Stimulated activated CD4-positive, alpha-beta T cell treated with anti-CD3 and anti-CD28 coated beads, Interleukin-4, amount 100 ng/mL, for 24 hours (primary cell): Measurements from ENCODE around the gene TXNL4A.

Experiments used
- DNase-seq: peaks from one replicate; pipeline ENCODE4 v3.0.0-alpha.2; 2020

The TXNL4A gene

DNA sequence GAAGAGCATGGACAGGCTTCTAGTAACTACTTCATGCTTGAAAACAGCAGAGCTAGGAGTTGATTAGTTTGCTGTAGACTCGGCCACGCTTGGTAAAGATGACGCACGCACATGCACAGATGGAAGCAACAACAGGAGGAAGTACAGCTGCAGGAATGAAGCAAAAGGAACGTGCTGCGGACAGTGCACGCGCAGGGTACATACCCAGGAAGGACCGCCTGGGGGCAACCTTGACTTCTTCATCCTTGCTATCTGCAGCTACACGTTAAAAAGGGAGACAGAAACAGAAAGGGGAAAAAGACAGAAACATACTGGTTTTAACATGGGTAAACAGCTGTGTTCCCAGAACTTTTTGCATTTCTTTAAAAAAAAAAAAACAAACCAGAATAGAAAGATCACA lies 54.6 kb downstream of the TXNL4A start:
- DNase-seq: no peak

DNA sequence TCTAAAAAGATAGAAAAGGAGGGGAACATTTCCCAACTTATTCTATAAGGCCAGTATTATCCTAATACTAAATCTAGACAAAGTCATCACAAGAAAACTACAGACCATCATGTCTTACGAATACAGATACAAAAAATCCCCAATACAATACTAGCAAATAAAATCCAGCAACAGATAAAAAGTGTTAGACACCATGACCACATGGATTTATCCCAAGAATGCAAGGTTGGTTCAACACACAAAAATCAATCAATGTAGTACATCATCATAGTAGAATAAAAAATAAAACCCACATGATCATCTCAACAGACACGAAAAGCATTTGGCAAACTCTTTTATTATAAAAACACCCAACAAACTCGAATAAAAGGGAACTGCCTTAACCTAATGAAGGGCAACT lies 55.5 kb downstream of the TXNL4A start:
- DNase-seq: no peak

DNA sequence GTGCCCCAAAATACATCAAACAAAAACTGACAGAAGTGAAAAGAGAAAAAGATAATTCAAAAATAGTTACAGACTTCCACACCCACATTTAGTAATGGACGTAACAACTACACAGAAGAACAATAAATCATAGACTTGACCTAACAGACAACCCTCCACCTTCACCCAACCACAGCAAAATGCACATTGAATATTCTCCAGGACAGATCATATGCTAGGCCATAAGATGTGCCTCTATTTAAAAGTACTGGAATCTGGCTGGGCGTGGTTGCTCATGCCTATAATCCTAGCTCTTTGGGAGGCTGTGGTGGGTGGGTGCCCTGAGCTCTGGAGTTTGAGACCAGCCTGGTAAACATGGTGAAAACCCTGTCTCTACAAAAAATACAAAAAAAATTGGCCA lies 56.9 kb downstream of the TXNL4A start:
- DNase-seq: no peak

DNA sequence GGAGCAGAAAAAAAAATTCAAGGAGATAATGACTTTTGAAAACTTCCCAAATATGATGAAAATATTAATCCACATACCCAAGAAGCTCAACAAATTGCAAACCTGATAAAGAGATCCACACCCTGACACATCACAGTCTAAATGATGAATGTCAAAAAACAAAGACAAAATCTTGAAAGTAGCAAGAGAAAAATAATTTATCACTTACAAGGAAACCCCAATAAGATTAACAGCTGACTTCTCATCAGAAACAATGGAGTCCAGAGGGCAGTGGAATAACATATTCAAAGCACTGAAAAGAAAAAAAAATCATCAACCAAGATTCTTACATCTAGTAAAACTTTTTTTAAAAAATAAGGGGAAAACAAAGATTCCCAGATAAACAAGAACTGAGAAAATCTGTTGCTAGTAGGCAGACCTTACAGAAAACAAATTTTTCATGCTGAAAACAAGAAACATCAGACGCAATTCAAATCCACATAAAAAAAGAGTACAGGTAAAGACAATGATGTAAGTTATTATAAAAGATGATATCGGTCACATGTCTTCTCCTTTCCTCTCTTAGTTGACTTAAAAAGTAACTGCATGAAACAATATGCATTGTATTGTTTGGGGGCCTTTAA lies 58.2 kb downstream of the TXNL4A start:
- DNase-seq: no peak

DNA sequence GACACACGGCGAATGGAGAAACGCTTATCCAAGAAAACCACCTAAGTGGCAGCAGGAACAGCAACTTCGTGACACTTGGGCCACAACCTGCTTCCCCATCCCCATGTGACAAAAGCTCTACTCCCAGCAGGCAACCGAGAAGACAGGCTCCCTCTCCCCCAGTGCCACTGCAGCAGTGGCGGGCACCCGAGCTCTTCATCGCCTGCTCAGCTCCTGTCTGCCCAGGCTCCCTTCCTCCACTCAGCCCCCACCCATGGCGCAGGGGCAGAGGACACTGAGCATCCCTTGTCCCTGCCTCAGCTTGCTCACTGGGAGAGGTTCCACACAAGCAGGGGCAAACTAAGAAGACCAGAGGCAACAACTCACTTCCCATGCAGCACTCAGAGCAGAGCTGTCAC lies 59.8 kb downstream of the TXNL4A start:
- DNase-seq: no peak

DNA sequence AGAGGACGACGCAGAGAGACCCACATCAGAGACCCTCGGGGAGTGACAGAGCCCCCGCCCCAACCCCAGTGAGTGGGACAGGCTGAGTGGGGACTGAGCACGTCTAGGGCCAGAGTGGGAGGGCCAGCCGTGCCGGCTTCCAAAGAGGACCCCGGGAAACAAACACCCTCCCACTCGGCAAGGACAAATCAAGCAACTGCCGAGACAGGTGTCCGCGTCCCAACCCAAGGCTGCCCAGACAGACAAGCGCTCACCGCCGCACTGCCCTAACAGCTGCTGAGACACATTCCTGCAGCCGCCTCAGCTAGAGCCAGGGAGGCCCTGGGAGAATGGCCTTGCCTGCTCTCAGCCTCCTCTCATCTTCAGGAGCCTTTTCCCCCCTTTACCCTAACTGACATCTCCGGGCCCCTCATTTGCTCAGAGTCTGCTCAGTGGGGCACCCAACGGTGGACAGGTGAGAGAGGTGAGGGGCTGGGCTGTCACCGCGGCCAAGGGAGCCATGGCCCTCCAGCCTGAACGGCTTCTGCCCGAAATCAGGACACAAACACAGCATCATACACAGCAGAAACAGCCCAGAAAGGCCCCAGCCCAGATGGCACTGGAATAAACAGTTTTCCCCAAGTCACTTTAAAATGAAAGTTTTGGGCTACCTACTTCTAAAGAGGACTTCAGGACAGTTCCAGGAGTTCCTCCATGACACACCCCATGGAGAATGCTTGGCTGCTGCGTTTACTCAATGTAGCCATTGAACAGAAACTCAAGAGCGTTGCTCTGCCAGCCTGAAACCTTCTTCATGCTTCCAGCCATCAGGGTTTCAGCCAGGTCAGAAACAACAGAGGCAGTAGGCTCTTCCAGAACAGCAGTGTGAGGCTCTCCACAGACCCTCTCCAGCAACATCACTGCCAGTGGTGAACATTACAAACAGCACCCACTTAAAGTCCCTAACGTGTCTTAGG lies 60.5 kb downstream of the TXNL4A start:
- no peak for DNase-seq

DNA sequence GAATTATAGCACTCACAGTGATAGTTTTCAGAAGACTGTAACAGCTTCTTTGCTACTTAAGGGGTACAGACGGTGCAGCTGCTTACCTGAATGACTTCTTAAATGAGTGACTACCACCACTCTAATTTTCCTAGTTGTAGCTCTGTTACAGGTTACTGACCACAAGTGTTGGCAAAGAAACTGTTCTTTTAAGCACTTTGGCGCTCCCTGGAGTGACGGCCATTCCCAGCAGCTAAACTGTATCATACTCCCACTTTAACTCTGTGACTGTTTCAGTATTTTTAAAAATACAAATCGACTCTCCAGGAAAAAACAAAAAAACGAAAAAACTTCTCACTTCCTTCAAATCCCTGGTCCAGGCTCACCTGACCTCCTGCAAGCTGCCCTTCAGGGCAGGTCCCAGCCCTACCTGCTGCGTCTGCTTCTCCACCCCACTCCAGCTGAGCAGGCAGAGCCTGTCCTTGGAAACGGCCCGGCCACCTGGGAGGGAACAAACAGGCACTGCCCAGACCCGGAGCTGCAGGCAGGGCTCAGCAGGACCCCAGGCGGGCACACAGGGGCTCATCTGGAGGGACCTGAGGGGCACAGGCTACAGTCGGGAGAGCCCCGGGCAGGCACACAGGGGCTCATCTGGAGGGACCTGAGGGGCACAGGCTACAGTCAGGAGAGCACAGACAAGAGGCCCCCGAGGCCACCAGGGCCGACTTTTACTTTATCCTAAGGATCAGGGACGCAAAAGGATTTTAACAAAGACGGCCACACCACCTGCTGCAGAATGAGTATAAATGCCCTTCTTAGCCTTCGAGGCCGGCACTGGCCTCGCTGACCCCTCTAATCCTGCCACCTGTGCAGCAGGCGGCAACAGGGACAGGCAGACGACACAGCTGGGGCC lies 61.4 kb downstream of the TXNL4A start:
- DNase-seq: no peak

DNA sequence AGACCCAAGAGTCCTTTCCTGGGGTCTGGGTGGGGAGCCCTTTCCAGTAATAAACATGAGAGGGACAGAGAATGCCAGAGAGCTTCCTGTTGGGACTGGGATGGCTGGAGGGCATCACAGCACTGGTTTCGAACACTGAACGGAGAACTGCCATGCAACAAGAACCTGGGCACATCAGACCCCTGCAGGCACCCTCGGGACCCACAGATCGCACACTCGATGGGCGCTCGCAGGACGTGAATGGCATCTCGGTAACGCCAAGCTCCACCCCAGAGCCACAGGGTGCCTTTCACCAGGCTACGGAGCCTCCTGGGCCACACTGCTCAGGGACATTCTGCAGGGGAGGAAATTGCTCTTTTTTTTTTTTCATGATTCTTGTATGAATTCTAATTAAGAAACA lies 62.1 kb downstream of the TXNL4A start:
- DNase-seq: no peak

DNA sequence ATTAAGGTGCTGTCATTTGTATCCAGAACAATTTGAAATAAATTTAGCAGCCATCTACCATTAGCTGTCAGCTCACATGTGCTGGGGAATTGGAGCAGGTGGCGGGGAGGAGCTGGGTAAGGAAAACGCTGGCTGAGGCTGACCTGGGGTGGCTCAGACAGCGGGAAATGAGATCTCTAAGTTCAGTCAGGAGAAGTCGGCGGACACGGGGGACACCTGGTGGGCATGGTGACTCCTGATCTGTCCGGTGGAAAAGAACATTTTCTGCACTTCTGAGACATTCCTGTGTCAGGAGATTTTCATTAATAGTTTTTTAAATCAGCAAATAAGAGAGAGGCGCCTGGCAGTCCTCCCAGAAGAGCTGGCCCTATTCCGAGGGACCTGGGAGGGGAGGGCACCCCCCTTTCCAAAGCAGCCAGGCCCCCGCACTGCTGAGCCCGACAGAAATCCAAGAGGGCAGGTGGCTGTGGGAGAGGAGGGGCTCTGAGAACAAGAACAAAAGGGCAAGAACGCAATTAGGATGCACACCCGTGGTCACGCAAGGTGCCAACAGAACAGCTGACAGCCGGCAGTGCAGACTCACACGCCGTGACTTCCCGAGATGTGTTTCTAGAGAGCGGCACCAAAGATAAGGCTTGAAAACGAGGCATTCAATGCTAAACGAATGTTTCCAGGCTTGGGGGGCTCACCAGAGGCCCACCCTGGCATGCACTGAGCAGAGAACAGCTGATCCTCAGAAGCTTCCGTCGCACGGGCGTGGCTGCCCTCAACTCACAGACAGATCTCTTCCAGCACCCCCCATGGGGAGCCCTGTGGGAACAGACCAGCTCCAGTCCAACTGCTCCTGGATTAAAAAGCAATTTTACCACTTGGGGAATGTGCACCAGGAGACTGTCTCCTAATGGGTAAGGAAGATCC lies 63.3 kb downstream of the TXNL4A start:
- DNase-seq: no peak

DNA sequence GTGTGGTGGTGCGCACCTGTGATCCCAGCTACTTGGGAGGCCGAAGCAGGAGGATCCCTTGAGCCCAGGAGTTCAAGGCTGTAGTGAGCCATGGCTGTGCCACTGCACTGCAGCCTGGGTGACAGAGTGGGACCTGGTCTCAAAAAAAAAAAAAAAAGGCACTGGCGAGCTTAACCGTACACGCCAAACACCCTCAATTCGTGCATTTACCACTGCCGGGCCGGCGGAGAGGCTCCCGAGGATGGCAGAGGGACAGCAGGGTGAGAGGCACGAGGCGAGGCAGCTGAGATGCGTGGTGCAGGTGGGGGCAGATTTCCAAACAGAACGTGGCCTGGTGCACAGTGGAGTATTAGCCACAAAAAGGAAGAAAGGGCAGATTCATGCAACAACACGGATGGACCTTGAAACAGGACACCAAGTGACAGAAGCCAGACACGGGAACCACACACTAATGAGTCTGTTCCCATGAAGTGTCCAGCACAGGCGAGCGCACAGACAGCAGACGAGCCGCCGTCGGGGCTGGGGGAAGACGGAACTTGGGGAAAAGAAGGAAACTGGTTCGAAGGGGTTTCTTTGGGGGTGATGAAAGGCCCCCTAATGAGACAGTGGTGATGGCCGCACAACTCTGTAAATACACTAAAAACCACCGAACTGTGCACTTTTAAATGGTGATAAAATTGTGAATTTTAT lies 64.3 kb downstream of the TXNL4A start:
- no peak for DNase-seq

DNA sequence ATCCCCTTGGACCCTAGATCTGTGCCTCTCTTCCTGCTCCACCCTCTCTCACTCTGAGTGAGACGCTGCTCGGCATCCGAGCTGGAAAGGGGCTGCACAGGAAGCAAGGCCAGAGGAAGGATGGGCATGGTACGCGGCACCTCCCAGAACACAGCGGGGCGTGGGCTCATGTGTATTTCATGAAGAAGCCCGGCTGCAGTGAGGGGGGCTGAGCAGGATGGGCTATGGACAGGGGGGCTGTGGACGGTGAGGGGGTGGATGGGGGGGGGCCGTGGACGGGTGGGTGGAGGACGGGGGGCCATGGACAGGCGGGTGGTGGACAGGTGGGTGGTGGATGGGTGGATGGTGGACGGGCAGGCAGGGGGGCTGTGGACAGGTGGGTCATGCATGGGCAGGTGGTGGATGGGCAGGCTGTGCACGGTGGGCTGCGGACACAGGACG lies 65.4 kb downstream of the TXNL4A start:
- no peak for DNase-seq

DNA sequence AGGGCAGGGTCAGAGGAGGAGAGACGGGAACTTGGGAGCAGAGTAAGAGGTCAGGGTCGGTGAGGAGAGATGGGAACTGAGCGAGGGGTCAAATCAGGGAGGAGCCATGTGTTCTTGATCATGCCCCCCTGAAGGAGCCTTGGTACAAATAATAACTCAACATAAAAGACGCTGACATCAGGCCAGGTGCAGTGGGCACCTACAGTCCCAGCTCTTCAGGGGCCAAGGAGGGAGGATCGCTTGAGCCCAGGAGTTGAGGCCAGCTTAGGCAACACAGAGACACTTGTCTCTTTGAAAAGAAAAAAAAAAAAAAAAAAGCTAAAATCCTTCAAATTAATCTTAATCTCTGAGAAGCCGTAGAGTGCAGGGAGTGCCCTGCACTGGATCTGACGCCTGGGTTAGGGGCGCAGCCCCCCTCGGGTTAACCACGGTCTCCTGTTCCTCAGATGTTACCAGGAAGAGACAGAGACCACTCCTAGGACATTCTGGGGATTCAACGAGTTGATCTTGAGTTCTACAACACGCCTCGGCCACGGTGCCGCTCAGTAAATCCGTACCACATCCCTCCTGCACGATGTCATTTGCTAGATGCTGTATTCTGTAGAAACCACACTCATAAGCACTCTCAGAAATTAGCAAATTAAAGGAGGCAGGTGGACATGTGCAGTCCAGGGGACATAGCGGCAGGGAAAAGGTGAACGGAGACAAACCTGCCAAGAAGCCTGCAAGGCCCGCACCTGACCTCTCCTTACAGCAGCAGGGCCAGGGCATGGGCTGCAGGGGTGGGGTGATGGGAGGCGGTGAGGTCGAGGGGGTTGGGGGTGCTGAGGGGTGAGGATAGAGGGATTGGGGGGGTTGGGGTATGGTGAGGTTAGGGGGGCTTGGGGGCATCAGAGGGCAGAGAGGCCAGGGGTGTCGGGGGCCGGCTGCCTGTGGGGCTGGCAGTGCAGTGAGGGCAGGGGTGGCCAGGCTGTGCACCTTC lies 66.1 kb downstream of the TXNL4A start:
- no peak for DNase-seq
